ENCODE results near the gene SLC5A11. TPM values are rescaled to one million over a fixed set of nuclear protein-coding genes. Genes with fewer than 3 reads are reported as not detected.

Gene SLC5A11
- total RNA-seq, 1 experiment from 2014 or later: not detected

DNA sequence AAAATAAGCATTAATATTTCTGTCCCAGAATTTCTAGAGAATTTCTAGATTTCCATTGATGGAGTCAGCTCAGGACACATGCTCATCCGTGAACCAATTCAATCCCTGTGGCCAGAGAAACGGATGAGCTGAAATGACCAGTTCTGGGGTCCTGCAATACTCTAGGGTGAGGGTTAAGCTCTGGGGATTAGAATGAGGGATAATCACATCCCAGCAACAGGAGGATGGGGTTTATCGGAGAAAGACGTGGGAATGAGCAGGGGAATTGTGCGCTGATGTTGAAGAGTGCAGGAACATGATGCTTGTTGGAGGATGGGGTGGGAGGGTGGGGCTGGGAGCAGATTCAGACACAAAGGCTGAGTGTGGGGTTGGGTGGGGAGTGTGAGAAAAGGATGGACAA, 64.1 kb downstream of the SLC5A11 start:
- DNase-seq (ENCODE audit: extremely low read depth, low read depth): no peak

- no peak for DNase-seq (ENCODE audit: extremely low read depth, low read depth)
Measured at GRCh38 chr16:24915019-24915418, 69.3 kb downstream of the SLC5A11 start.

GRCh38 chr16:24915576-24915975, 69.8 kb downstream of the SLC5A11 start:
- no peak for DNase-seq (ENCODE audit: extremely low read depth, low read depth)

DNA sequence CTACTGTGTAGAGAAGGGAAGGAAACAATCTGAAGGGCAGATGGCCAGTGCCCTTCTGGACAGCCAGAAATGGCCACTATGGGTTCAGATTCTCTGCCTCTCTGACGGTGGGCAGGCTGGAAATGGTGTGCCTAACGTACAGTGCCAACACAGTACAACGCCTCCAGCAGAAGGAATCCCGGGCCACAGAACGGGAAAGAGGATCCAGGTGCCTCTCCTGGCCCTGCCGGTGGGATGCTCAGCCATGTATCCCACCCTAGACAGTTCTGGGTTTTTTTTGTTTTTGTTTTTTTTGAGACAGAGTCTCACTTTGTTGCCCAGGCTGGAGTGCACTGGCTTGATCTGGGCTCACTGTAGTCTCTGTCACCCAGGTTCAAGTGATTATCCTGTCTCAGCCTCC, 71.5 kb downstream of the SLC5A11 start:
- no peak for DNase-seq (ENCODE audit: extremely low read depth, low read depth)

DNA sequence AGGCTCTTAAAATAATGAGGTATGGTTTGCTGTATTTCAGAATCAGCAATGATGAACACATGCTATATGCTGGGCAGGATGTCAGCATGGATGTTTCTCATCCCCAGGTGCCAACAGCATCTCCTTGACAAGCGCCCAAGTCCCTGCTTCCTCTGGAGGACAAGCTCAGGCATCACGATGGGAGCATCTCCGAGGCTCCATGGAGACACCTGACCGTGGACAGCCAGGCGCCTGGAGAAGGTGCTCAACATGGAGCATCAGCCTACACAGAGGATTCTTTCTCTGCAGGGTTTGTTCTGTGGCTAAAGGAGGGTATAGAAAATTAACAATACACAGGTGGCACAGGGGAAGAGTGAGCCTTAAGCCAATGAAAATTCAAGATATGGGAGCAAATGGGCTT, 72.1 kb downstream of the SLC5A11 start:
- DNase-seq (ENCODE audit: extremely low read depth, low read depth): no peak

GRCh38 chr16:24918641-24919040, 72.9 kb downstream of the SLC5A11 start:
- no peak for DNase-seq (ENCODE audit: extremely low read depth, low read depth)

DNA sequence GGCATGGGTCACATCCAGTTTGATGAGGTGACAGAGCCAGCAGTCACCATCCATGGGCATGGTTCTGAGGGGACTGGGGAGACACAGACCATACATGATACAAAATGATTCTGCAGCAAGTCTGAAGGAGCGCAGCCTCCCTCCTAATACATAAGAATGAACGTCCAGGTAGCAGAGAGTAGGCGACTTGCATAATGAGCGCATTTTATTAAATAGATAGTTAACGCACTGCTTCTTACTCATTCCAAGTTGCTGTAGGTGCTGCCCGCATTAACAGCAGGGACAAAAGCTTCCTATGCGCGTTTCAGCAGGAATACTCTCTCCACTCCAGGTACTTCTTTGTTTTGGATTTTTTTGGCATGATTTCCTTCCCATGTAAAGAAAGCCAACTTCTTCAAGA, 73.8 kb downstream of the SLC5A11 start:
- no peak for DNase-seq (ENCODE audit: extremely low read depth, low read depth)

DNA sequence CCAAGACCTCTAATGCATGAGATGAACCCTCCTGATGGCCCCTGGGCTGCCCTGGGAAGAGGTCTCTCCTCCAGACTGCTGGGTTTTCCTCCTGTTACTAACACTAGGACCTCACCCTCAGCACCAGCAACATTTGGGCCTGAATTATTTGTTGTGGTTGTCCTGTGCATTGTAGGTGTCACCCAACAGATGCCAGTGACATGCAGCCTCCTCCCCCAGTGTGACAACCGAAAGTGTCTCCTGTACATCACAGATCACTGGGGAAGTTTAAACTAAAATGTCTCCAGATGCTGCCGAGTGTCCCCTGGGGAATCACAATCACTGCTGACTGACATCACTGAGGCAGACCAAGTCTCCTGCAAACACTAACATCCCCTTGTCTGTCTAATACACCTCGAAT, 74.8 kb downstream of the SLC5A11 start:
- no peak for DNase-seq (ENCODE audit: extremely low read depth, low read depth)

- no peak for DNase-seq (ENCODE audit: extremely low read depth, low read depth)
Measured at GRCh38 chr16:24921229-24921628, 75.5 kb downstream of the SLC5A11 start.

GRCh38 chr16:24925163-24925562, 79.4 kb downstream of the SLC5A11 start:
- DNase-seq (ENCODE audit: extremely low read depth, low read depth): no peak

DNA sequence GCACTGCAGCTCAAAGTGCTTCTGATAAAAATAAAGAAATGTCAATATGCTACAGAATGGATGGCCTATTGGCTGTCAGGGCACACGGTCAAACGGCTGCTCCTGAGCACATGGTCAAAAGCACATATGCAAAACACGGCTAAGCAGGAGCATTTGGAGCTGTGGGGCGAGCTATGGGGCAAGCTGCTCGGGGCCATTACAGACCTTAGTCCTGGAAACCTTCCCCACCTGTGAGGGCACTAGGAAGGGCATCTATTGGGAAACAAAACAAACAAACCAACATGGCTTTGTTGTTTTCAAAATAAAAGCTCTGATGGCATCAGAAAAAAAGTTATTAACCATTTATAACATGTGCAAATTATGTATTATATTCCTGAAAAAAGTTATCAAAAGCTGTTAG, 83.6 kb downstream of the SLC5A11 start:
- no peak for DNase-seq (ENCODE audit: extremely low read depth, low read depth)

- DNase-seq (ENCODE audit: extremely low read depth, low read depth): no peak
Measured at GRCh38 chr16:24930440-24930839, 84.7 kb downstream of the SLC5A11 start.

GRCh38 chr16:24931091-24931490, 85.3 kb downstream of the SLC5A11 start:
- DNase-seq (ENCODE audit: extremely low read depth, low read depth): no peak

- DNase-seq (ENCODE audit: extremely low read depth, low read depth): no peak
Measured at GRCh38 chr16:24935336-24935735, 89.6 kb downstream of the SLC5A11 start.

- no peak for DNase-seq (ENCODE audit: extremely low read depth, low read depth)
Measured at GRCh38 chr16:24936151-24936550, 90.4 kb downstream of the SLC5A11 start.

- no peak for DNase-seq (ENCODE audit: extremely low read depth, low read depth)
Measured at GRCh38 chr16:24939224-24939623, 93.5 kb downstream of the SLC5A11 start.

- DNase-seq (ENCODE audit: extremely low read depth, low read depth): no peak
Measured at GRCh38 chr16:24939738-24940137, 94.0 kb downstream of the SLC5A11 start.

GRCh38 chr16:24943471-24943870, 97.7 kb downstream of the SLC5A11 start:
- DNase-seq (ENCODE audit: extremely low read depth, low read depth): no peak

DNA sequence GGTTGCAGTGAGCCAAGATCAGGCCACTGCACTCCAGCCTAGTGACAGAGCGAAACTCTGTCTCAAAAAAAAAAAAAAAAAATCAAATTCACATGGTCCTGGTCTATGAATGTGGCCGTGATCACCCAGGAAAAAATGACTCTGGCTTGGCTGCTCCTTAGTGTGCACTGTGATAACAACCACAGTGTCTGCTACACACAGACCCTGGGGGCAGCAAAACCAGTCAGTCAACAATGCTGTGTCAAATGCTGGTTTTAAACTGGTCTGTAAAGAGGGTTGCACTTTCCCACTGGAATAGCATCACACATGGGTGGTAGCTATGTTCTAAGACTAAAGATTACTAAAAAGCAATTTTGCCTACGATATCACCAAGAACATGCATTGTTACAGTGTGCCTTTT, 98.4 kb downstream of the SLC5A11 start:
- DNase-seq (ENCODE audit: extremely low read depth, low read depth): no peak

GRCh38 chr16:24946155-24946554, 100.4 kb downstream of the SLC5A11 start:
- DNase-seq (ENCODE audit: extremely low read depth, low read depth): no peak

DNA sequence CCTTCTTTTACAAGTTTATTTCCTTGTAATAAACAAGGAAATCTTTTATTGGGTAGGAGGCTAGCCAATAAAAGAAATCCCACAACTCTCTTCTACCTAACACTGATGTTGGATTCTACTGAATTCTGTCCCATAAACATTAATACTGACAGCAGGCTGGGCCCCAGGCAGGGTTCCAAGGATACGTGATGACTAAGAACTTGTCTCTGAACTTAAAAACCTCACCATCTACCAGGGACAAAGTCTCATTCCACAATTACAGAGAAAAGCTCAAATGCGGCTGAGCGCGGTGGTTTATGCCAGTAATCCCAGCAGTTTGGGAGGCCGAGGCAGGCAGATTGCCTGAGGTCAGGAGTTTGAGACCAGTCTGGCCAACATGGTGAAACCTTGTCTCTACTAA, 104.5 kb downstream of the SLC5A11 start:
- no peak for DNase-seq (ENCODE audit: extremely low read depth, low read depth)

DNA sequence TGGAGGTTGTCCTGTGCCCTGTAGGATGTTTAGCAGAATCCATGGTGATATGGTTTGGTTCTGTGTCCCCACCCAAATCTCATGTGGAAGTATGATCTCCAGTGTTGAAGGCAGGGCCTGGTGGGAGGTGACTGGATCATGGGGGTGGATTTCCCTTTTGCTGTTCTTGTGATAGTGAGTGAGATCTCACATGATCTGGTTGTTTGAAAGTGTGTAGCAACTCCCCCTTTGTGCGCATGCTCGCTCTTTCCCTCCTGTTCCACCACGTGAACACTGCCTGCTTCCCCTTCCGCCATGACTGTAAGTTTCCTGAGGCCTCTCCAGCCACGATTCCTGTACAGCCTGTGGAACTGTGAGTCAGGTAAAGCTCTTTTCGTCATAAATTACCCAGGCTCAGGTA, 107.5 kb downstream of the SLC5A11 start:
- DNase-seq (ENCODE audit: extremely low read depth, low read depth): no peak

GRCh38 chr16:24953721-24954120, 108.0 kb downstream of the SLC5A11 start:
- DNase-seq (ENCODE audit: extremely low read depth, low read depth): no peak

GRCh38 chr16:24954137-24954536, 108.4 kb downstream of the SLC5A11 start:
- no peak for DNase-seq (ENCODE audit: extremely low read depth, low read depth)

Measured in NCI-H460 (cell line).